GM19023 (cell line): ENCODE measurements around the gene DACH1.

ENCODE experiments used
- ATAC-seq: cut with Tn5 transposase; IDR thresholded peaks from one replicate; pipeline ENCODE4 v1.9.1; 2021; ENCODE audit warnings: mild to moderate bottlenecking, moderate library complexity; ENCODE audit not compliant: unreplicated experiment

DACH1 gene

DNA sequence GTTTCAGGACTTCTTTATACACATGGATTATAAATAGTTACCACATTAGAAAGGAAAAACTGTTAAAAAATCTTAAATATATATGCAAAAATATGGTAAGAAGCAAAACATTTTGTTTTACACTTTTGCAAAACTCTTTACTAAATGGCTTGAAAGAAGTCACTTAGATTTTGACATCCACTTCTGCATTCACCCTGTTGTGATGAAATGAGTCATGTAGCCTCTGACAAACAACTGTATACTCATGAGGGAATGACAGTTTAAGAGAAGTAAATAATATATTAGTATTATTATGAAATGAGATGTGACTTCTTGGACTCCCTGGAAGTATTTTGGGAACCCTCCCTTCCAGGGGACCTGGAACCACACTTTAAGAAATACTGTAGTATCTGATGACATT, 275.6 kb downstream of the DACH1 start:
- ATAC-seq = no peak

DNA sequence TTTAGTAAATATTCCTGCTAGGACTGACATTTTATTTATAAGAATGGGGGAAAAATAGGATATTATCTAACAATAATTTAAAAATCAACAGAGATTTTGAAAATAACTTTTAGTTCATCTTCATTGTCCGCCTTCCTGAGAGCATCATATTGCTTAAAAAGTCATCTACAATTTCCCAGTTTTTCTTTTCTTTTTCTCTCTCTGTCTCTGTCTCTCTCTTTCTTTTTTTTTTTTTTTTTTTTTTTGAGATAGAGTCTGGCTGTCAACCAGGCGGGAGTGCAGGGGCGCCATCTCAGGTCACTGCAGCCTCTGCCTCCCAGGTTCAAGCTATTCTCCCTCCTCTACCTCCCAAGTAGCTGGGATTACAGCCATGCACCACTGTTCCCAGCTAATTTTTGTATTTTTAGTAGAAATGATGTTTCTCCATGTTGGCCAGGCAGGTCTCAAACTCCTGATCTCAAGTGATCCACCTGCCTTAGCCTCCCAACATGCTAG, 276.3 kb downstream of the DACH1 start:
- ATAC-seq = no peak

DNA sequence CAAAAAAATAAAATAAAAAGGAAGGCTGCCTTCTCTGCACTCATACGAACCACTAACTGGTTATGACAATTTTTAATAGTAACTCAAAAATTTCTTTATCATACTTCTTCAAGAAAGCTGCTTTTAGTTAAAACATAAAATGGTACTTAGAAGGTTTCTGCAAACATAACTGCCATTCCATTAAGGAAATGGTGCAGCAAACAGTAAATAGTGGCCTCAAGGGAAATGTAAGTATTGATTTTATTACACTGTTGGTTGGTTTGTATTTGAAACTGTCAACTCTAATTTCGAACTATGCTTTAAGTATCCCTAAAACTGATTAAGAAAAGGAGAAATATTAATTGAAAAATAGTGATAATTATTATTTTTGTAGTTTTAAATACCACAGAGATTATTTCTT, 278.0 kb downstream of the DACH1 start:
- no peak for ATAC-seq

DNA sequence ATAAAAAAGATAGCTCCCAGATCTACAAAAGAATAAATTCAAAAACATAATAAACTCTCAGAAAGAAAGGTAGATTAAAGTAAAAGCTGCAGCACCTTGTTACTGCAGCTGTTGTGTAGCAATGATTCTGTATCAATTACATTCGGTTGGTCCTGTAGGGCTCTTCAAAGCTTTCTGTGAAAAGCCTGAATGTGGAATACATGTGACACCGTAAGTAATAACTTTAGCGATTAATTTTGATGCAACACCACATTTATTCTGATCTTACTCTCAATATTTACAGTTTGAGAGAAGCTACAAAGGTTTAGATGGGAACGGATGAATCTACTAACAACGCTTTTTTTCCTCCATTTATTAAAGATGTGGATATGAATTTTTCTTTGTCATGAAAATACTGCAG, 279.2 kb downstream of the DACH1 start:
- ATAC-seq = no peak

DNA sequence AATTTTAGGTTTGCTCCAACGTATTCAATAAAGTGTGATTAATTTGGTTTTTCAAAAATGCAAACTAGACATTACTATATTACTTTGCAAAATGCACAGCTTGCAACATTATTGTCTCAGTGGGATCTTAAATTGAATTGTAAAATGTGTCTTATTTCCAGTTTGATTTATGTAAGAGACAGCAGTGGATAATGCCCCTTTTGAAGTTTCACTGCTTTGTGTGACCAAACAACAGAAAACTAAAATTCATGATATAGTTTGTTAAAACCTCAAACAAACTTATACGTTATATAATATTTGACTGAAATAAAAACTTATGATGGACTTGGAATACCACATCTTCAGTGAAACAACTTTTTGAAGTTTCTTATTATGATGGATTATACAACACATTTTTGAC, 279.8 kb downstream of the DACH1 start:
- no peak for ATAC-seq

DNA sequence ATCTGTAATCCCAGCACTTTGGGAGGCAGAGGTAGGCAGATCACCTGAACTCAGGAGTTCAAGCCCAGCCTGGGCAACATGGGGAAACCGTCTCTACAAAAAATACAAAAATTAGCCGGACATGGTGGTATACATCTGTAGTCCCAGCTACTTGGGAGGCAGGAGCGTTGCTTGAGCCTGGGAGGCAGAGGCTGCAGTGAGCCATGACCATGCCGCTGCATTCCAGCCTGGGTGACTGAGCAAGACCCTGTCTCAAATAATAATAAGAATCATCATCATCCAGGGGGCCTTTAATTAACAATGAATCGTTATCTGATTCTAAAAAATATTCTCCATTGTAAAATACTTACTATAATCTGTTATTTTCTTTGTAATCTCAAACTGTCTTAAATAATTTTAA, 283.4 kb downstream of the DACH1 start:
- ATAC-seq = no peak

DNA sequence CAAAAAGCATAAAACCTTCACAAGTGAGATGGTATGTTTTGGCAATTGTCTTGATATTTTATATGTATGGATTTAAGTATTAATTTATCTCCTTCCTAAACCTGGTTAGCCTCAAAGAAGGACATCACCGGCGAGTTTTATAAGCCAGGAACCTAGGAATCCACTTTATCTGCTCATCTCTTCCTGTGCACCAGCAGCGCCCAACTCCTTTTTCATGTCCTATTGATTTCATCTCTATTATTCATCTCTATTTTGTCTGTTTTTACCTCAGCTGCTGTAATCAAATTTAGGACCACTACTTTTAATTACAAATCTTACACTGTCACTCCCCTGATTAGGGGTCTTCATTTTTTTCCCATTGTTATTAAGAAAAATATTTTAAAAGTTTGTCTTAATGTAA, 286.4 kb downstream of the DACH1 start:
- ATAC-seq = no peak

DNA sequence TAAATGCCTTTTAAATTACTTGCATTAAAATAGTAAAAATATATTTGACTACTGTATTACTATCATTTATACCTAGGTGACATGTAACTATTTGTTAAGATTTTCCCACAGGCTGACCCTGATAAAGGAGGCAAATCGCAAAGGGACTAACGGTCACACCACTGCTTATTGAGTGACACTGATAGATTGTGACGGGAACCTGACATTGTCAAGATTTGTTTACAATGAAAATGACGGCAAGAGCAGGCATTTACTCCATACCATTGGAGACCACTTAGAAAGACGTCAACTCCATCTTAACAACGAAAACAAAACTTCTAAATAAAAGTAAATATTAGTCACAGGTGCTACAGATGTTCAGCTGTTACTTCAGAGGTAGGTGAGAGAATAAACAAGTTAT, 289.0 kb downstream of the DACH1 start:
- no peak for ATAC-seq

DNA sequence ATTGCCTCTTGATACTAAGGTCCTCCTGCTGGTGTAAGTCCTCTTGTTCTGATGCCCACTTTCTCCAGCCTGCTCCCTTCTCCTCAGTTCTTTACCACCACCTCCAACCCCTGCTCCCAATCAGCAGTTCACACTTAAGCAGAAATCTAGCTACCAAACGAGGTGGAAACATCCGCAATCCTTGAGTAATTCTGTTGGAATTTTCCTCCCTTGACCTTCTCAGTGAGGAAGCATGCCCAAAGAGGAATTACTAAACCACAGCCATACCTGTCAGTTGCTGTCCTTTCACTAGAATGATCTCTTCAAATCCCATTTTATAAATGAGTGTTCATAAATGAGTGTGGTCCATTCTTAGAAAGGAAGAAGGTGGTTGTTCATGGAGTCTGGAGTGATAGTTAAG, 289.9 kb downstream of the DACH1 start:
- no peak for ATAC-seq

DNA sequence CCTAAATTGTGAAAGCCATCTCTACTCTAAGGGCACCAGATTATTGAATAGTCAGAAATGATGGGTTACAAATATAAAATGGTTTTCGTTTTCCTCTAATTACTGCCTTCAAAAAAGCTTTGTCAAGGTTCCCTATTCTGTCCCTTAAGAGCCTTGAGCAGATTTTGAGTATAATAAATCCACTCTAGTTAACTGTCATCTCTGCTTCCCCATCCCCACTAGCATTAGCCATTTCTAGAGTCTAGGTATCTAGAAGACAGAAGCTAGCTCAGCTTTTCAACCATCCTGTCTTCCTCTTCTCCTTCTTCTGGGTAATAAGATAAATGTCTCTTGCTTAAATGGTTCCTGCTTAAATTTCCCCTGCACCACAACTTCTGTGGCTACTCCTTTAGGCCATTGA, 290.4 kb downstream of the DACH1 start:
- no peak for ATAC-seq

DNA sequence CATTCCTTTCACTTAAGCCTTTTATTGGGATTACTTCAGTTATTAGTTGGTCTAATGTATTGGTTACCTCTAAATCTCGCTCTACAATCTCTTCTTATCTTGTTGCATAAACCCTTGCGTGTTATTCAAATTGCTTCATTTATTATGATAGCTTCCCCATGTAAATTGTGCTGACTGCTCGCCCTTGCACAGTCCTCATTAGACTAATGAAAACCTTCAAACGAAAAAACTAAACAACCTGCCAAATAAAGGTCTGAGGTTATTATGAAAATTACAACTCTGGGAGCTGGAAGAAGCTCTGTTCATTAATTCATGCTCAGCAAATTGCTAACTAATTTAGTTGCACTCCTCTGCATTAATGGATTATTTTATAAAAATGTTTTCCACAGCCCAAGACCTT, 320.1 kb downstream of the DACH1 start:
- ATAC-seq = no peak

DNA sequence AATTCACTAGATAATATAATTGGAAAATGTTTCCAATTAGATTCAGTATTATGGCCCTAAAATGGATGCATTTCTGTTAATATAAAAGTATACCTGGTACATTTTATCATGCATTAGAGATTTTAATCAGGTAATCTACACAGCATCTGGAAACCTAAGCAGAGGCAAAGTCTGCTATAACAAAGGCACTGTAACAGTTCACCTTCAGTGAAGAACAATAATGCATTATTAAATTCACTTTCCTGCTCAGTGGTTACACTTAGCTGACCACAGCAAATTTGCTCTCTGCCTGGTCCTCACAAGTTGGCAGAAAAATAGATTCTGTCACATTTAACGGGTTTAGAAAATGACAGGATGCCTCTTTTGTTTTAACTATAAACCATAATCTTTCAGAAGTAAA, 326.9 kb downstream of the DACH1 start:
- no peak for ATAC-seq

DNA sequence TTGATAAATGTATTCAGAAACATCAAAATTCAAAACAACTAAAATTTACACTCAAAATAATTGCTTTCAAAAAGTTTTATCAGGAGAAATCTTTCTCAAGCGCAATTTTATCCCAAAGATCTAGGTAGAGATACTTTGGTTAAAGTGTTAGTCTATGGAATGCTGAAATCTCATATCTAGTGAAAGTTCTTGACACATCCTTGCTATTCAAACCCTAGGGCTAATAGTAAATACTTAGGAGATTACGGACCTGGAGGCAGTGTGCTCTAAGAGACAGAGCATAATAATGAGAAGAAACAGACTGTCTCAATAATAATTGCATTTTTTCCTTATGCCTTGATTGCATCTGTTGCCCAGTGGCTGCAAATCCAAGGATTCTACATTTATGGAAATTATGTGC, 330.8 kb downstream of the DACH1 start:
- ATAC-seq = no peak

DNA sequence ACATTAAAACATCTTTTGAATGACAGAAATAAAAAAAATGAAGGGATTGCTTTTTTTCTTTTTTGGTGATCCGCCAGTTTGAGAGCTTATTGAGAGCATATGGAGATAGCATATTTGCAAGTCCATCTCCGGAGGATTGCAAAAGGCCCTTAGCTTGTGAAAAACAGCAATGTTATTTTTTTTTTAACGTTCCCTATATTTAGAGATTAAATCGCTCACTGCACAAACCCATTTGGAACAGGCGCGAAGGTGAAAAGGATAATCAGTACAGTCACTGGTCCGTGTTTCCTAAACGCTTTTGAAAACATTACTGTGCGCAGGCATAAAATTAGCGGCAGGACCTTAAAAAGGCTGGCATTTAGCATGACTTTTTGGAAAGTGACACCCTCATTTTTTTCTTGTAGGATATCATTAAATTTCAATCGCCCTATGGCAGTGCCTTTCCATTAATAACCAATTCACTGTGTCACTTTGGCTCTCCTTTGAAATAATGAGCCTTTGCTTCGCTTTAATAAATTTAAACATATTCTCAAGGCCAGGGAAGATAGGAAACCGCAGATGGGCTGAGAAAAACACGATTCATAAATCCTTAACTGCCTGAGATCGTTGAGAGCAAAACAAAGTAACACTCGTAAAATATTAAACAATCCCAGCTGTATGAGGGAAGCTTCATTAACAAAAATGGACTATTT, 342.2 kb downstream of the DACH1 start:
- ATAC-seq = no peak

DNA sequence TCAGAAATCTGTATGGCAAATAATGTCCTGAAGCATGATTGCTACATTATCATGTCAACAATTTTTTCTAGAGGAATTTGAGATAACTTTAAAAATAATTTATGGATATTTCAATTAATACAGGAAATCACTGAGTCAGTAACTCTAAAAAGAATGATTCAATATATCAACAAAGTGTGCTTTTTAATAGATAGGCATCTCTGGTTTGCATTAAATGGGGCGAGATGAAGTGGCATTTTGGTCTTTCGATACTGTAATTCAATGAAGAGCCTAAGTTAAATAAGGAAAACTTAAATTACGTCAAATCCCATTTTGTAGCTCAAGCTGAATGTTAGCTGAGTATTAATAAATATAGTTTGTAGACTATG, 342.8 kb downstream of the DACH1 start:
- no peak for ATAC-seq

DNA sequence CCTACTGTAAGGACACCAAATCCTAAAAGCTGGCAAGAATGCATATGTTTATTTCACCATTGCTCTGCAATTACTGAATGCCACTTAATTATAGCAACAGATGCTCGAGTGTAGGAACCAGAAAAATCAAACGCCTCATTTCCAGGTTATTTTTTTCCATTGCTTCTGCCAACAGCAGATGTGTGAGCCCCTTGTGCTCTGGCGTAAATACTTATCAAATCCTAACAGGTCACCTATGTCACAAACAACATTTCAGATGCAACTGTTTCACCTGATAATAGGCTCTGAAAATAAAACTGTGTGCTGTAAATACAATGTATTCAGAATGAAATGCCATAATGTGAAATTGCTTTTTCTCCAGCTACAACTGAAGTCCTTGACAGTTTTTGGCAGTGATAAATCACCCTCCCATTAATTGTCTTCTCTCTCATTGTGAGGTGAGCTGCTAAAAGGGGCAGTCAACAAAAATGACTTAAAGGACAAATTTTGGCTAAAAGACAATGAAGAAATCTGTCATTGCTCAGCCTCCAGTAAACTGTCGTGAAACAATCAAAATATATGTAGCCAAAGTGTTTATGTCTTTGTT, 344.0 kb downstream of the DACH1 start:
- no peak for ATAC-seq

DNA sequence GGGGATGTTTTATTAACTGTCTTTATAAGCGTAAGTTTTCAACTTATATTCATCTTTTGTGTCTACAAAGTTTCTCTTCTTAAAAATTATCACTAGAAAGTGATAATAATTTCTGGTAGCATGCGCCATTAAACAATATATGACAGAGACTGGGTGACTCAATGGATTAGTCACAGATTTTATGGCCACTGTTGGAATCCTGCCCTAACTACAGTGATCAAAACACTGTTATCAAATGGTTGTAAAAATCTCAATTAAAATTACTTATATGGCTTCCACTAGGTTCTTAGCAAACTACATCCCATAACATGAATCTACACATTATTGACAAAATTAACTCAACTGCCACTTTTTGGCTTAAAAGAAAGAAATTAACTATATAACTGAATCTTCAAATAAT, 350.0 kb downstream of the DACH1 start:
- ATAC-seq = no peak

DNA sequence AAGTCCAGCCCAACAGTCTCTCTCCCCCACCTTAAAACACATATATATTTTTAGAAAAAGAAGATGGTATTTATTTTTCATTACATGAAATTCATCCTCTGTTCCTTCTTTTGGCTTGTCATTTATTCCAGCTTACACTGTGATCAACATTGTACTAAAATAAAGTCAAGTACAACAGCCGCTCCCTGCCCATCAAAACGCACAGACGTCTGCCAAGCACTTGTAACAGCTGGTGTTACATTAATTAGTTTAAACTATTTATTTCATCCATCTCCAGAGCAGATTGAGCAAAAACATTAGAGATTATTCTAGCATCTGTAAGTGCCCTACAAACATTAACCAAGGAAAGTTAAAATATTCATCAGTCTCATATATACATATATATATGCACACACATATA, 350.5 kb downstream of the DACH1 start:
- no peak for ATAC-seq

DNA sequence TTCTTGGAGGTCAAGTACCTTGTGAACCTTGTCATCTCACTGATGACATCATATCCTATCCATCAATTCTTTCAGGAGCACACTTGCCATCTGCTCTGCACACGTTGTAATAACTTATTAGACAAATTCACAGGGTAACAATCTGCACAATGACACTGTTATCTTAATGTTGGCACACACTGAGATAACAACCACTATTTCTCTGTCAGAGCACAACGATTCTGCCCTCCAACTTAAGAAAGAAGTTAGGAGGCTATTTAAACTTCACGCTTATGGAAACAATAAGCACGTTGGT, 351.3 kb downstream of the DACH1 start:
- no peak for ATAC-seq

DNA sequence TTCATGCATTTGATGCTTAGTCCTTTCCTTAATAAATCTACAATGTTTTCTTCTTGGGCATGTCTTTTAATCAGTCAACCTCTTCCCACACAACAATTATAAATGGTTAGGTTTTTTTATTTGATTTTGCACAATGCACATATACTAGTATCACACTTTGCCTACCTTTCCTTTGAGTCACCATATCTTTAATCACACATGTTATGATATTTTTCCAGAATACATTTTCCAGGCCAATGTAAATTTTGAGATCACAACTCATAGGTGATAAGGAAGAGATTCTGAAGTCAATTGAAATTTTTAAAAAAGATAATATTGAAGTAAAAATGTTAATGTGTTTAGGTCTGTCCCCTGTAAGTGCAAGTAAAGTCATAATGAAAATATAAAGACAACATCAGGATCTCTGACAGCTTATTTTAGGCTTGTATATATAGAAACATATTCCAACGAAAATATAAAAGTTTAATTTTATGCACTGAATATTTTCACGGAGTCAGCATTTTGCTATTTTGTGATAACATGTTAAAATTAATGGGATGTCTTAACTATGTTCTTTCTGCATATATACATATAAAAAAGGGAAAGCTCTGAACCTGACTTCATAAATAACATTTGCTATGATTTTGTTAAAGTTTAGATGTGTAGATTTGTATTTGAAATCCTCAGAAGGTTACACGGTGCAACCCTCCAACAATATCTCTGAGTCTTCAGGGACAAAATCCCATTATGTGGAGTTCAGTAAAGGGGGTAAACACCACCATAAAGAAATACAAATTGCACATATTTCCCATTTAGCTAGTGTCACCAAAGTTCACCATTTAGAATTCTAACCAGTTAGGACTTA, 351.9 kb downstream of the DACH1 start:
- no peak for ATAC-seq

DNA sequence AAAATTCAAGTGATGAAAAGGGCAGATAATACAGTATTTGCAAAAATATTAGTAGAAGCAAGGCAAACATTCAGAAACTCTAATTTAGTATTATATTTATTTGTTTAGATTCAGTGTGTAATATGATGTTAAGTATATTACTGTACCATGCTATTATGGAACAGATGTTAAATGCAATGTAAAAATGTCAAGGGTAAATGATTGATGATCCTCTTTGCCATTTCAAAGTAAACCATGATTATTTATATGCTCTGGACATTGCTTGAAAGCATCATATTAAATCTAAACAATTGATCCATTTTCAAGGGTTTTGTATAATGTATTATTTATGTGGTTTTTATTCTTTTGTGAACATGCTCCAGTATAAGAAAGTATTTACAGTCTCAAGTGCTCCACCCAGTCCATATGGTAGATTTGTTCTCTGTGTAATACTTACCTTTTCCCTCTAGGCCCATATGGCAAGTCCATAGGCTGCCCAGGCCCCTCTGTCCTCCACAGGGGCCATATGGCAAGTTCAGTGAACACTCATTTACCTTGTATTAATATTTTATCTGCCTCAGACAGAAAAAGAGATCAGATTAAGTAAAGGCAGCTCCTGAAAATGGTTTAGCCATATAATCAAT, 353.5 kb downstream of the DACH1 start:
- no peak for ATAC-seq

DNA sequence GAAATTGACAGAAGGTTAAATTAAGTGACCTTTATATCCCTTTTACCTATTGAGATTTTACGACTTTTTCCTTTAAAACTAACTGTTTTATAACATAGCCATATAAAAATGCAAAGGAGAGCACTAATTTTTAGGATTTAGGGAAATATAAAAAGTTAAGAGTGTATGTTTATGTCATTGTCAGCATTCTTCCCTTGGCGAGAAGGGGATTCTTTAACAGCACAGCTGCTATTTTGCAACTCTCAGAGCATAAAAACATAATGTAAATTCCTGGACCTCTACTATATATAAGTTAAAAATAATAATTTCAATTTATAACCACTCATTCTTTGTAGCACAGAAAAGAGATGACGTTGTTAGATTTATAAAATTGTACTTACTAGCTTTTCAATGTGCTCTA, 363.2 kb downstream of the DACH1 start:
- no peak for ATAC-seq
